HG03135 (cell line): ENCODE measurements around the gene SF3B2.
"Not testable (repeated sequence)": the region's sequence is repeated elsewhere in the genome, so short reads cannot be mapped to it uniquely, and the experiment has no call there.

ENCODE experiments used
- ATAC-seq: cut with Tn5 transposase; IDR thresholded peaks from one replicate; pipeline ENCODE4 v1.9.1; 2021; ENCODE audit warnings: mild to moderate bottlenecking, moderate library complexity; ENCODE audit not compliant: unreplicated experiment

SF3B2 gene

DNA sequence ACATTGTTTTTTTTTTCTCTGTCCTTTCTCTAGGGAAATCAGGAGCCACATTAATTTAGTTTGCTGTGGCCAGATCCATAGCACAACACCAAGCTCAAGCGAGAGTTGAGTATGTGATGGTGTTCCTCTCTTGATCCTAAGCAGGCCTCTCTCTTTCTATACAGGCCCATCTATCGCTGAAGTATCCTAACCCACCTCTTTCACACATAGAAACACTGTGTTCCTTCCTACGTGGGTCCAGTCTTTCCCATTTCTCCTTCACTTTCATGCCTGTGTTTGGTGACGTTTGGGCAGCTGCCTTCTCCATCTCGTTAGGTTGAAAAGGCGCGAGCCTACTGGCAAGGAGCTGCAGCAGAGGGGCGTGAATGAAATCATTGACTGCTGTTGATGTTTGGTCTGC, 20.4 kb downstream of the SF3B2 start:
- ATAC-seq, result no peak

DNA sequence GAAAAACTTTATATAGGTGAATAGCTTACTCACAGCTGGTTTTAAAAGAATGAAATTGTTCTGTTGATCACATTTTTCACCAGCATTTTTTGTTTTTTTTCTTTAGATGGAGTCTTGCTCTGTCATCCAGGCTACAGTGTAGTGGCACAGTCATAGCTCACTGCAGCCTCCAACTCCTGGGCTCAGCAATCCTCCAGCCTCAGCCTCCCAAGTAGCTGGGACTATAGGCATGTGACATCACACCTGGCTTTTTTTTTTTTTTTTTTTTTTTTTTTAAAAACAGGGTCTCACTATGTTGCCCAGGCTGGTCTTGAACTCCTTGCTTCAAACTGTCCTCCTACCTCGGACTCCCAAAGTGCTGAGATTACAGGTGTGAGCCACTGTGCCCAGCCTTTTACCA, 21.5 kb downstream of the SF3B2 start:
- ATAC-seq, result no peak

DNA sequence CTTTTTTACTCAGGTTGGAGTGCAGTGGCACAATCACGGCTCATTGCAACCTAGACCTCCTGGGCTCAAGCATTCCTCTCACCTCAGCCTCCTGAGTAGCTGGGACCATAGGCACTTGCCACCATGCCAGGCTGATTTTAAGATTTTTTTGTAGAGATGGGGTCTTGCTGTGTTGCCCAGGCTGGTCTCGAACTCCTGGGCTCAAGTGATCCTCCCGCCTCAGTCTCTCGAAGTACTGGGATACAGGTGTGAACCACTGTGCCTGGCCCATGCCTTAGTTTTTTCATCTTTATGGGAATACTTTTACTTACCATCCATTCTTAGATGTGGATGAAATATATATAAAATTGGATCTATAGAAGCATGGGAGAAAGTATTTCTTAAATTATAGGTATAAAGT, 23.1 kb downstream of the SF3B2 start:
- ATAC-seq, result no peak

DNA sequence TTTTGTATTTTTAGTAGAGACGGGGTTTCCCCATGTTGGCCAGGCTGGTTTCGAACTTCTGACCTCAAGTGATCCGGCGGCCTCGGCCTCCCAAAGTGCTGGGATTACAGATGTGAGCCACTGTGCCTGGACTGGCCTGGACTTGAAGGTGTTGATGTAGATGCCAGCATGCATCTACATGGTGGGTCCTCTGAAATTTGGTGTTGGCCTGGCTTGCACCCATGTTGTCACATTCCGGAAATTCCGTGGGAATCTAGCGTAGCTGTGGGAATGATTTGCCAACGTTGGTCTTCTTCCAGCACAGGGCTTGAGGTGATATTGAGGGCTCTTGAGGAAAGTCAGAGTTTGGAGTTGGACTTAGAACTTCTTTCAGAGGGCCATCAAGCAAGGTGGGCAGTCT, 24.4 kb downstream of the SF3B2 start:
- no peak for ATAC-seq

GRCh38 chr11:66077927-66078326, 25.8 kb downstream of the SF3B2 start:
- ATAC-seq, result no peak

DNA sequence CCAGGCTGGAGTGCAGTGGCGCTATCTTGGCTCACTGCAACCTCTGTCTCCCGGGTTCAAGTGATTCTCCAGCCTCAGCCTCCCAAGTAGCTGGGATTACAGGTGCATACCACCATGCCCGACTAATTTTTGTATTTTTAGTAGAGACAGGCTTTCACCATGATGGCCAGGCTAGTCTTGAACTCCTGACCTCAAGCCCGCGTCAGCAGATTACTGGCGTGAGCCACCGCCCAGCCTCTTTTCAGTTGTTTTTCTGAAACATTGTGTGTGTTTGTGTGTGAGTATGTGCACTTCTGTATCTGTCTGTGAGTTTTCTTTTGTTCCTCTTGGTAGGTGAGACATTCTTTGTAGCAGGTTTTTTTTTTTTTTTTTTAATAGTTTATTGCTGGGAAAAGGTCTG, 26.8 kb downstream of the SF3B2 start:
- ATAC-seq, result not testable (repeated sequence)

DNA sequence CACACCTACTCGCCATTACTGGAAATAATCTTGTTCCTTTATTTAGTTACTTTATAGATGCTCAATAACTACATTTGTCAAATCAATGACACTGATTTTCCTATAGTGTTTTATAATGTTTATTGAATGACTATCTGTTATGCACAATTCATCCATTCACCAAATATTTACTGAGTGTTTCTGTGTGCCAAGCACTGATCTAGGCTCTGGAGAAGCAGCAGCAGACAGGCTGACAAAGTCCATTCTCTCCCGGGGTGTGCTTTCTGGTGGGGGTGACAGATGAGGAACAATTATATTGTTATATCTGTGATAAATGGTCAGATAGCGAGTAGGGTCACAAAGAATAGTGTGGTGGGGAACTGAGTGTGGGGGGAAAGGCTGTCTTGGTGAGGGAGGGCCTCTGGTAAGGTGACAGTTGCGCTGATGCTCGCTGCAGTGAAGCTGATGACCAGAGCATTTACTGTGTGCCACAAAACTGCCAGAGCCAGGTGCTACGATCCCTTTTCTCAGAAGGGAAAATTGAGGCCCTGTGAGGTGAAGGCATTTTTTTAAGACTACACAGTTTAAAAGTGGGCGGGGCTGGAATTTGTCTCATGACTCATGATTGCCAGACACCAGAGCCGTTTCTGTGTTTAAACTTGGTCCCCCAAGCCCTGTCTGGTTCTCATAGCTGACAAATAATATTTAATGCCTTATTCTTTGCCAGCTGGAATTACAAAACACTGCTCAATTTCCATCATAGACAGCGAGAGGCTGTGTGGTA, 28.1 kb downstream of the SF3B2 start:
- ATAC-seq, result no peak

GRCh38 chr11:66081505-66081904, 29.3 kb downstream of the SF3B2 start:
- no peak for ATAC-seq

DNA sequence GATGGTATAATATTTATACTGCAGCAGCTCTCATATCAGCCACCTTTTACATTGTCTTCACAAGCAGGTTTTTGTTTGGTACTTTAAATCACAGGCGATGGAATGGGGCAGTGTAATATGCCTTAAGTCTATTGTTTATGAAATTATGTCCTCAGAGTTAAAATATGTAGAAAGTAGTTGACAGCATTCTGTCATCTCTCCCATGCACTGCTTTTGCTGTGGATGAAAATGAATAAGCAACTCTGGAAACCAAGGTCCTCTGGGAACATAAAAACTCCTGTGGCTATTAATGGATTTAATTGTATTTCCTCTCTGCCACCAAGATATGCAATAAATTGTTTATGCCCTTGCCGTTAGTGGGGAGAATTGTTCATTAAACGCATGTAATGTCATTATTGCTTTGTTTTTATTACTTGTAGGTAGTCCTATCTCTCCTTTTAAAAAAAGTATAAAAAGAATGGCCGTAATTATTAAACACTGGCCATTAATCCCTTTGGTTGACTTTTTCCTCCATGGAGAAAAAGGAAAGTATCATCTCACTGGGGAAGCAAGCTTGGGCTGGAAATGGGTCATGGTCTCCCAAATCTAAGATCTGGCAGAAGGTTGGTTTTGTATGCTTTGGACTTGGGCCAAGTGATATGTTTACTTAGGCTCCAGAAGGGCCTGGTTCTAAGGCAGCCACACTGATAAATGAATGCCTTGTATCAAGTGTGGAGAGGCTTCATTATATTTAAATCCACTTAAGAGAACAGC, 31.0 kb downstream of the SF3B2 start:
- ATAC-seq, result no peak

DNA sequence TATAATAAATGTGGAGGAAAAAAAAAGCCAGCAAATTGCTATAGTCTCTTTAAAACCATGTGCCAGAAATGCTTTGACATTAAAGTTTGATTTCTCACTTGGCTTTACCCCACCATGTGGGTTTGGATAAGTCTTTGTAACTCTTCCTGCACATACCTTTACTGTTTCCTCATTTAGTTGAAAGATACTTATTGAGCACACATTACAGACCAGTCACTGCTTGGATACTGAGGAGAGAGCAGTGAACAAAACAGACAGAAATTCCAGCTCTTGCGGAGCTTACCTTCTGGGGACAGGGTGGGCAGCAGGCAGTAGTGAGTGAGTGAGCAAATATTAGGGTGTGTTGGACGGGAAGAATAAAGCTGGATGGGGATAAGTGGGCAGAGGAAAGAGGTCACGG, 31.6 kb downstream of the SF3B2 start:
- no peak for ATAC-seq

DNA sequence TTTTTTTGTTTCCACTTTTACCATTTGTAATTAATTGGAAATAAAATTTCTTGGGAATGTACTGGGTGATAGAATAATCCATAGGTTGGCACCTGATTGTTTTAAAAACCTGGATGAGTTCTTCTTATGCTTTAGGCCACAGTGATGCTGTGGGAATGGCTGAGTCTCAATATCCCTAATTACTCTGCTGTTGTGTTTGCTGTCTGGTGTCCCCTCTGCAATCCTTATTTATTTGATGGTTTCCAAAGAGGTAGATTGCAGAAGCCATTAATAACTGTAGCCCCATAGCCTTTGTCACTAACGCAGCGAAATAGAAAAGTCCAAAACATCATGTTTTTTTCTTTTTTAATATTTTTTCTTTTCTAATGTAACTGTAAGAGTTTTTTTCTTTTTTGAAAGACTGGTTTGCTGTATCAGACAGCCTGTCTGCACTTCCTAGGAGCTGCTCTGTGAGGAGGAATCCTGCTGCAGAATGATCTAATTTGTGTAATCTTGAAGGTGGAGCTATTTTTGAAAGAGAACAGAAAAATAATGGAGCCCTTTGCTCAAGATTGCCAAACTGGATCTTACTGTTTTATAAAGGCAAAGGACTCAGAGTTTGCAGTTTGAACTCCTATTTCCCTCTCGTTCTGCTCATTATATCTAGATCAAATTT, 32.8 kb downstream of the SF3B2 start:
- ATAC-seq, result no peak

DNA sequence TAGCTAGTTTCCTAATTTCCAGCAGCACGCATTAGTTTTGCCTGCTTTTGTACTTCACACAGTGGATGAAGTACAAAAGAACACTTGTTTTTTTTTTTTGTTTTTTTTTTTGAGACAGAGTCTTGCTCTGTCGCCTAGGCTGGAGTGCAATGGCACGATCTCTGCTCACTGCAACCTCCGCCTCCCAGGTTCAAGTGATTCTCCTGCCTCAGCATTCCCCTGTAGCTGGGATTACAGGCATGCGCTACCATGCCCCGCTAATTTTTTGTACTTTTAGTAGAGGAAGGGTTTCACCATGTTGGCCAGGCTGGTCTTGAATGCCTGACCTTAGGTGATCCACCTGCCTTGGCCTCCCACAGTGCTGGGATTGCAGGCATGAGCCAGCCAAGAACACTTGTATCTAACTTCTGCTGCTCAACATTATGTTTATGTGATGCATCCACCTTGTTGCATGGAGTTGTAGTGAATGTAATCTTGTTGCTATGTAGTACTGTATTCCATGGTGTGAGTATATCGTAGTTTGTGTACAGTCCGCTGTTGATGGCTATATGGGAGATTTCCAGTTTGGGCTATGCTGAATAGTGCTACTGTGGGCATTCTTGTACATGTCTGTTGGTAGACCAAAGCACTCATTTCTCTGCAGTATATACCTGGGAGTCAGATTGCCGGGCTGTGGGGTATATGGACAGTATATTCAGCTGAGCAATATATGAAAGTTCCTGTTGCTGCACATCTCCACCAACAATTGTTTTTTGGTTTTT, 35.2 kb downstream of the SF3B2 start:
- no peak for ATAC-seq

DNA sequence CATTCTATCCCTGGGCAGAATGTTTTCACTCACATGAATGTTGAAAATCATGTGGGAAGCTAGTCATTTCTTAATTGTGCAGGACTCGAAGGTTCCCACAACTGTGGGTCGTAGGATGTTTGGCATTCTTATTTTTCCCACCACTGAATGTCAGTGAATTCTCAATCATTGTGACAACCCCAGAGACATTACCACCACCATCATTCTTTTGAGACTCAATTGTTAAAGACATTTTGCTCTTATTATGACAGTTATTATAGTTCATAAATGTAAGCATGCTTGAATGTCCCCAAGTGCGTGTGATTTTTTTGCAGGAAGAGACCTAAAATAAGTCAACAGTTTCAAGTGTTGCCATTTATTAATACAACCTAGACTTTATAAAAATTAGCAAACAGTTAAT, 36.9 kb downstream of the SF3B2 start:
- ATAC-seq, result no peak

DNA sequence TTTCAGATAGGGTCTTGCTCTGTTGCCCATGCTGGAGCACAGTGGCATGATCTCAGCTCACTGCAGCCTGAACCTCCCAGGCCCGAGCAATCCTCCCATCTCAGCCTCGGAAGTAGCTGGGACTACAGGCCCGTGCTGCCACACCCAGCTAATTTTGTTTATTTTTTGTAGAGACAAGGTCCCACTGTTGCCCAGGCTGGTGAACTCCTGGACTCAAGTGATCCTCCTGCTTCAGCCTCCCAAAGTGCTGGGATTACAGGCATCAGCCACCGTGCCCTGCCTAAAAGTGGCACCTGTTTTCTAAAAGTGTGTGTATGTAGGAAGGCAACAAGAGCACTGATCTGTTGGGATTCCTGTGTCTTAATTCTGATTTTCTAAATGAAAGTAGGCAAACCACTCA, 38.1 kb downstream of the SF3B2 start:
- no peak for ATAC-seq

DNA sequence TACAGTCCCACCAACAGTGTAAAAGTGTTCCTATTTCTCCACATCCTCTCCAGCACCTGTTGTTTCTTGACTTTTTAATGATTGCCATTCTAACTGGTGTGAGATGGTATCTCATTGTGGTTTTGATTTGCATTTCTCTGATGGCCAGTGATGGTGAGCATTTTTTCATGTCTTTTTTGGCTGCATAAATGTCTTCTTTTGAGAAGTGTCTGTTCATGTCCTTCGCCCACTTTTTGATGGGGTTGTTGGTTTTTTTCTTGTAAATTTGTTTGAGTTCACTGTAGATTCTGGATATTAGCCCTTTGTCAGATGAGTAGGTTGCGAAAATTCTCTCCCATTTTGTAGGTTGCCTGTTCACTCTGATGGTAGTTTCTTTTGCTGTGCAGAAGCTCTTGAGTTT, 40.0 kb downstream of the SF3B2 start:
- not testable (repeated sequence) for ATAC-seq

GRCh38 chr11:66099746-66100145, 47.6 kb downstream of the SF3B2 start:
- not testable (repeated sequence) for ATAC-seq

- peak; percentile 85 for ATAC-seq
Measured at GRCh38 chr11:66100272-66101065, 48.3 kb downstream of the SF3B2 start.

- ATAC-seq, result peak; percentile 18
Measured at GRCh38 chr11:66101066-66101464, 48.9 kb downstream of the SF3B2 start.

DNA sequence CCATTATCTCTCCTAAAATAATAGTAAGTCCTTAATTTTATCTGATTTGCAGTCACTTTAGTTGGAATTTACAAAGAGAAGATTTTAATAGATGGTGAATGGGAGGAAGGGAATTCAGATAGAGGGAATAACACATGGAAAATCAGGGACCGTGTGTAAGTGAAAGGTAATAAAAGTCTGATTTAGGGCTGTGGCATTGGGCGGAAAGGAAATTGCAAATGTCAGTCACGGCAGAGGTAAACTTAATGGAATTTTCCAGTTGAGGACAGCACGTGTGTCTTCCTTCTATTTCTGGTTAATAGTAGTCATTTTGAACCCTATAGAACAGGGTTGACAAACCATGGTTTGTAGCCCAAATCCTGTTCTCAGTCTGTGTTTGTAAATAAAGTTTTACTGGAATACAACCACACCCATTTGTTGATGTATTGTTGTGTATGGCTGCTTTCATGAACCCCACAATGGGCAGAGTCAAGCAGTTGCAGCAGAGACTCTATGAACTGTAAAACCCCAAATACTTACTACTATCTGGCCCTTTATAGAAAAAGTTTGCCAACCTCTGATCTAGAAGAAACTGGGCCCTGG, 52.0 kb downstream of the SF3B2 start:
- no peak for ATAC-seq
